RPMI7951 (cell line): ENCODE data around the gene BRF1. TPM values are rescaled to one million over a fixed set of nuclear protein-coding genes. Genes with fewer than 3 reads are reported as not detected.
A peak's percentile ranks its signal among the peaks of the same experiment; 100 is the strongest.

Experiments
- DNase-seq: peaks from one replicate; pipeline ENCODE4 v3.0.0-alpha.2; 2012; ENCODE audit warnings: low read depth
- total RNA-seq: library from RNA; depleted of rRNA; stranded (reverse); fragments of >200 nt; shearing (Covaris generic); gene quantifications from 2 replicates; pipeline ENCODE4 v1.2.3, GENCODE V29; 2014

BRF1 gene
- total RNA-seq, 1 experiment from 2014 or later: 13.9 TPM

DNA sequence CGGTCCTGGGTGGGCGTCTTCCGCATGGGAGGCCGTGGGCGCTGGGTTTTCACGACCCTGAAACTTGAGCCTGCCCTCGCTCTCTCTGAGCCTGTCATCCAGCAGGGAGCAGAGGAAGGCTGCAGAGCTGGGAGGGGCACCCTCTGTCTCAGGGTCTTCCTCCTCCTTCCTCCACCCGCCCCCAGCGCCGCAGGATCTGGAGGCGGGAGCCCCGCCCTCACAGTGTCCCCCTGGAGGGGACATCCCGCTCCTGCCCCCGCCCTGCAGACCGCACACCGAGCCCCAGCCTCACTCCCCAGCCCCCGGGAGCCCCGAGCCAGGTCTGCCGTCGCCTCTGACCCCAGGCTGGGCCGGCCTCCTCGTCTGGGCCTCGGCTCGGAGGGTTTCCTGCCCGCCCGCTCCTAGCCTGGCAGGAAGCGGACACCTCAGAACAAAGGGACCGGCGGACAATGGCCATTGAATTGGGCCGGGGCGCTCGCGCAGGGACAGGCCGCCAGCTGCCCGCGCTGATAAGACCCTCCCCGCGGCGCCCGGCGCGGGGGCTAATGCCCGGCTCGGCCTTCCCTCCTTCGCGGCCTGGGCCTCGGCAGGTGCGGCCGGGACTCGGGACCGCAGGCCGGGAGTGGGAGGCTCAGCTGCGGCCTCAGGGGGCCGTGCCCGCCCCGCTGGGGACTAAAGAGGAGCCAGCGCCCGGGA lies 104.4 kb downstream of the BRF1 start:
- DNase-seq: no peak

DNA sequence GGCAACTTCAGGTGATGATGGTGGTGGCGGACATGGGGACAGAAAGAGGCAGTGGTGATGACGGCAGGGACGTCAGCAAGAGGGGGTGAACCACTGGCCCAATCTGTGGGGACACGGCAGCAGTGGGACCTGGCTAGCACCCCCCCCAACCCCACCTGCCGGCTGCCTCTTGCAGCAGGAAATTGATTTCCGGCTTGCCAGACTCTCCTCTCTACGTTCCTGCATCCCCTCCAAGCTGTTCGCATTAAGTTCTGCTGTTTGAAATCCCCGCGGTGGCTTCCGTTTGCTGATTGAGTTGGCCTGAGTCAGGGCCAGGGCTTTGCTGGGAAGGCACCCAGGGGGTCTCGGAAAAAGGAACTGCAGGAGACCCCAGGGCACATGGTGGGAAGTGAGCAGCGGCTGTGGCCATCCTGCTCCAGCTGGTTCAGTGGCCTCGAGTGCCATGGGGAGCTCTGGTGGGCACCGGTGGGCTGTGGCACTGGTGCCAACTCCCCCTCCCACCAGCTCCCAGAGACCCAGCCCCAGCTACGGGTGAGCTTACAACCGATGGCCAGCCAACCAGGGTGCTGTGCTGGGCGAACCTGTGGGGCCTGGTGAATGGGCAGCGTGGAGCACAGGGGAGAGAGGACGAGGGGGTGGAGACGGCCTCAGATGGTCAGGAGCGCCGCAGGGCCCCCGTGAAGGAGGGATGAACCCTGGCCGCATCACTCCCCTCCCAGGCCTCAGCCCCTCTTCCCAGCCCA lies 105.1 kb downstream of the BRF1 start:
- DNase-seq: no peak

DNA sequence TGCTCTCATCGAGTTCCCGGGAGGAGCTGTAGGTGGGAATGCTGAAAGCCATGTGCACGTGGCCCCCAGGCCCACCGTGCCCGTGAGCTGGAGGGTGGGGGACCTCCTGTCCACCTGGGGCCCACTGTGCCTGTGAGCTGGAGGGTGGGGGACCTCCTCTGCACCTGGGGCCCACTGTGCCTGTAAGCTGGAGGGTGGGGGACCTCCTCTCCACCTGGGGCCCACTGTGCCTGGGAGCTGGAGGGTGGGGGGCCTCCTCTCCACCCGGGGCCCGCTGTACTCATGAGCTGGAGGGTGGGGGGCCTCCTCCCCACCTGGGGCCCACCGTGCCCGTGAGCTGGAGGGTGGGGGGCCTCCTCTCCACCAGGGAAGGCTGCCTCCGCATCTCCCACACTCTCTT lies 105.8 kb downstream of the BRF1 start:
- no peak for DNase-seq

DNA sequence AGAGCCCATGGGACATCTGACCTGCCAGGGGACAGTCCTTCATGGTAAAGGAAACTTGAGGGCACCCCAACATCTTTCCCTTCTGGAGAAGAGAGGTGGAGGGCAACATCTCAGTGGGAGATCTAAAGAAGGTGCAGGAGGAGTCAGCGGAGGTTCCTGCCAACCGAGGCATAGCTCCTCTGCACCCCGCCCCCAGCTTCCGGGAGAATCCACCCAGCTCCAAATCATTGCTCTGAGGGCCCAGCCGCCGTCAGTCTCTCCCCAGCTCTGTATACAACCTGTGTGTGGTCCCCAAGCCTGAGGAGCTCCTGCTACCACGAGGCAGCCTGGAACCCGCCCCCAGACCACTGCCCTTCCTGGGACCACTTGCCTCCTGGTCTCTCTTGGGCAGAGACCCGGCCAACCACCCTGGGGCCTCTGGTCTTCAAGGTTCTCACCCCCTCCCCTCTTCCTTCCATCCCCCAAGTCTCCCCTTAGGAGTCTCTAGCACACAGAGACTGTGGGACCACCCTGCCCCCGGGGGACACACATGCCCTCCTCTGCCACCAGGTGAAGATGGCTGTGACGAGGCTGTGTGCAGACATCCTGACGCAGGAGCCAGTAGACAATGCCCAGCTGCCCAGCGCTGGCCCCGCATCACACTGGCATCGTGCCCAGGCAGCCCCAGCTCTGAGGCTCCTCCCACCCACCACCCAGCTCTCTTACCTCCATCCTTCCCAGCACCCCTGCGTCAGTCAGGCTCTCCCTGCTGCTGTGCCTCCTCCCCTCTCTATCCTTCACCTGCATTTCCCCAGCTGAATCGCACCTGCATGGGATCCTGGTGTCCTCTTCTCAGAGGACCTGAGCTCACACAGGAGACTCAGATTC lies 106.7 kb downstream of the BRF1 start:
- DNase-seq: no peak

DNA sequence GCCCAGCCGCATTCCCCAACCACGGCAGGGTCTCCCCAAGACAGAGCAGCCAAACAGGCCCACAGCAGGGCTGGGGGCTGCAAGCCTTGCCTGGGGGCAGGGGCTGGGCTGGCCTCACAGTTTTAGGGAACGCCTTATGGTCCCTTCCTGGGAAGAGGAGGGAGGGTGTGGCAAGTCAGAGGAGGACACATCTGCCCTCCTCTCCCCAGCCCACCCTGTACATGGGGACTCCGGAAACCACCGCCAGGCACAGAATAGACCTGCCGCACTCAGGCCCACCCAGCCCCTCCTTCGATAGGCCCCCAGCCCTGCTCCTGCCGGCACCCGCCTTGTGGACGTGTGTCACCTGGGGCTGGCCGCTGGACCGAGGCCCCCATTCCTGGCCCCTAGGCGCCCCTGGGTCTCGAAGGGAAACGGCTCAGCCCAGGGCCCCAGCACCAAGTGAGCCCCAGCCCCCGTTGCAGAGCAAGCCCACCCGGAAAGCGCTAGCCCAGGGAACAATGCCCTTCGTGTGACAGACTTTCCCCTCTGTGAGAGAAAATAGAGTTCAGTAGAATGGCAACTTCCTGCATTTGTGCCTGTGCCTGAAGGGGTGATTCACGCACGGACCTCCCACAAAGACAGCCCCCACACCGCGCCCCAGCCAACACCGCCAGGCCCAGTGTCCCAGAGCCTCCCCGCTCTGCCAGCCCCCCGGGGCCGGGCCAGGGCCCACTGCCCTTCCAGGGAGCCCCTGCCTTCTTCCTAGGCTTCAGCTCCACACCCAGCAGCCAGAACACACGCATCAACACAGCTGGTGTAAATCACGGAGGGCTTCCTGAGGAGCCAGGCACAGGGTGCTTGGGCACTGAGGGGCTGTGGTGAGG lies 107.7 kb downstream of the BRF1 start:
- peak; percentile 16 for DNase-seq

DNA sequence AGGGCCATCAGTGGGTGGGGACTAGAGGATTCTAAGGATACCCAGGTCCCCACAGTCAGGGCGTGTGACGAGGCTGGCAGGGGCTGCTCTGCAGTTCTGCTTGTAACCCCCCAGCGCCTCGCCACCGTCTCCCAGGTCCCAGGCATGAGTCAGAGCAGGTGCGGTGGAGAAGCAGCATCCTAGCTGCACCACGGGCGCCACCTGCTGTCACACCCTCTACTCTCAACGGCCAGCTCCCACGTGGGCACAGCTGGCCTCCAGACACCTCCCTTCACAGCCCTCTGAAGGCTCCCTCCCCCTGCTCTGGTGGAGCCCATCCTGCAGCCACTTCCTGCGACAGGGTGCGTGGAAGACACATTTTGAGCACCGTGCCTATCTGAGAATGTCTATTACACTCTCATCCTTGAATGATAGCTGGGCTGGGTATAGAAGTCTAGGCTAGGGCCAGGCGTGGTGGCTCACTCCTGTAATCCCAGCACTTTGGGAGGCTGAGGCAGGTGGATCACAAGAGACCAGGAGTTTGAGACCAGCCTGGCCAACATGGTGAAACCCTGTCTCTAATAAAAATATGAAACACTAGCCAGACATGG lies 112.8 kb downstream of the BRF1 start:
- DNase-seq: no peak

DNA sequence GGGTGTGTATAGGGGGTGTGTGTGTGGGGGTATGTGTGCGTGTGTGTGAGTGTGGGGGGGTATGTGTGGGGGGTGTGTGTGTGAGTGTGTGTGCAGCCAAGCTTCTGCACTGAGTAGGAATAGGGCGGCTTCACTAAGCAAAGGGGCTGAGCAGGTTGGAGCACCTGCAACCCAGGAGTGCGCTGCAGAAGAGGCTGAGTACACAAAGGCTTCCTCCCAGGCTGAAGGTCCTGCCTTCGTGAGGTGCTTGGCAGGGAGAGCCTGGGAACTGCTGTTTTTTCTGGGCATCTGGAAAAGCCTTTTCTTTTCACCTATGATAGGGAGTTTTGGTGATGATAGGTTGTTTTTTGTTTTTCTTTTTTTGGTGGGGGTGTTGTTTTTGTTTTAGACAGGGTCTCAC lies 113.7 kb downstream of the BRF1 start:
- no peak for DNase-seq

DNA sequence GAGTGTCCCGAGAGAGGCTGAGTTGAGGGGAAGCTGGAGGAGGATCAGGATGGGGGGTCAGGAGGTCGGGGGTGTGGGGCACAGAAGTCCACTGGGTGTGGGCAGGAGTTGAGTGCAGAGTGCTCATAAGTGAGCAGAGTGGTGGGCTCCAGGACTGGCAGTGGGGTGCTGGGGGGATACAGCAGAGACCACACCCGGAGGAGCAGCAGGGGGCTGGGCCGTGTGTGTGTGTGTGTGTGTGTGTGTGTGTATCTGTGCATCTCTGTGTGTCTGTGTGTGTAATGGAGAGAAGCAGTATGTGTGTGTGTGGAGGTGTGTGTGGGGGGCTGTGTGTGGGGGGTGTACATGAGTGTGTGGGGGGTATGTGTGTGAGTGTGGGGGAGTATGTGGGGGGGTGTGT lies 114.8 kb downstream of the BRF1 start:
- DNase-seq: no peak

DNA sequence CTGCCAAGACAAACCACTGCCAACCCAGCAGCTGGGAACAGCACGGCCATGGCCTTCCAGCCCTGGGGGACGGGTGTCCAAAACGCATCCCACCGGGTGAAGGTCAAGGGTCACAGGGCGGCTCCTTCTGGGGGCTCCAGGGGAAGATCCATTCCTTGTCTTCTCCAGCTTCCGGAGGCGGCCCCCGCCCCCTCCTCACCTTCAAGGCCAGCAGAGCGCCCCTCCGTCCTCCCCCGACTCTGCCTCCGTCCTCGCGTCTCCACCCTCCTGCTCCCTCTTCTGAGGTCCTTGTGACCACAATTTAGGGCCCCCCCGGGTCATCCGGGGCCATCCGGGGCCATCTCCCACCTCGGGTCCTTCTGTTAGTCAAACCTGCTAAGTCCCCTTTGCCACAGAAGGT lies 115.8 kb downstream of the BRF1 start:
- DNase-seq: no peak

DNA sequence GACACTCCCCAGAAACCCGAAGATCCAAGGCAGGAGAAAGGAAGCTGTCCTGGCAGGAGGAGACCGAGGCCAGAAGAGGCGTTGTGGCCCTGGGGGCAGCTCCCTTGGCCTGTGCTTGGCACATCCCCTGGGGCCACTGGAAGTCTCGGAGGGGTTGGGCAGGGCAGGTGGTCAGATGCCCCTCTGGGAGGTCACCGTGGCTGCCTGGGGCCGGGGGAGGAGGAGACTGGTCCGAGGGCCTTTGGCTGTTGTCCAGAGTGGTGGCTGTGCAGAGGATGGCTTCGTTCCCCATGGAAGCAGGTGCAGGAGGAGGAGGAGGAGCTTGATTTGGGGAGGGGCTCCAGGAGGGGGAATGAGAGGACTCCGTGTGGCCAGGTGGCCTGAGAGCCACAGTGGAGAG lies 116.3 kb downstream of the BRF1 start:
- DNase-seq: no peak

DNA sequence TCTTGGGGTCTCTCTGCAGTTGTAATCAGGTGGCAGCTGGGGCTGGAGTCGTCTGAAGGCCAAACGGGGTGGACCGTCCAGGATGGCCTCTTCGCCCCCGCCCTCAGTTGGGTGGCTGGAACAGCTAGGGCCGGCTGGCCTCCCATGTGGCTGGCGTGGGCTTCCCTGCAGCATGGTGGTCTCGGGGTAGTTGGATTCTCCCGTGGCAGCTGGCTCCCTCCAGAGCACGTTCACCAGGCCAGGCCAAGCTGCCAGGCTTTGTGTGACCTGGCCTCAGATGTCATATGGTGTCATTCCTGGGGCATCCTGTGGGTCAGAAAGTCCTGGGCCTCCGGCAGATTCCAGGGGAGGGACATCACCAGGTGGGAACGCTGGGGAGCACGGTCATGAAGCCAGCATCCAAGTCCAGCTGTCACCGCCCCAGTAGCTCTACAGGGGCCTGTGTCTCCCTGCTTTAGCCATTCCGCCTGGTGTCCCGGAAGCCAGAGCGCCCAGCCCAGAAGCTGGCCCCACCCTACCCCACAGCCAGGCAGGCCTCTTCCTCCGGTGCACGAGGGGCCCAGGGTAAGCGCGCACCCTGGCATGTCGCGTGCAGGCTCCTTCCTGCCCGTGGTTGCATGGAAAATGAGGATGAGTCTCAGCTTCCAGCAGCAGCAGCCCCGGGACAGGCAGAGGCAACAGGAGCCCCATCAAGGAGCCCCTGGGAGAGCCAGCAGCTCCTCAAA lies 118.3 kb downstream of the BRF1 start:
- DNase-seq: no peak

DNA sequence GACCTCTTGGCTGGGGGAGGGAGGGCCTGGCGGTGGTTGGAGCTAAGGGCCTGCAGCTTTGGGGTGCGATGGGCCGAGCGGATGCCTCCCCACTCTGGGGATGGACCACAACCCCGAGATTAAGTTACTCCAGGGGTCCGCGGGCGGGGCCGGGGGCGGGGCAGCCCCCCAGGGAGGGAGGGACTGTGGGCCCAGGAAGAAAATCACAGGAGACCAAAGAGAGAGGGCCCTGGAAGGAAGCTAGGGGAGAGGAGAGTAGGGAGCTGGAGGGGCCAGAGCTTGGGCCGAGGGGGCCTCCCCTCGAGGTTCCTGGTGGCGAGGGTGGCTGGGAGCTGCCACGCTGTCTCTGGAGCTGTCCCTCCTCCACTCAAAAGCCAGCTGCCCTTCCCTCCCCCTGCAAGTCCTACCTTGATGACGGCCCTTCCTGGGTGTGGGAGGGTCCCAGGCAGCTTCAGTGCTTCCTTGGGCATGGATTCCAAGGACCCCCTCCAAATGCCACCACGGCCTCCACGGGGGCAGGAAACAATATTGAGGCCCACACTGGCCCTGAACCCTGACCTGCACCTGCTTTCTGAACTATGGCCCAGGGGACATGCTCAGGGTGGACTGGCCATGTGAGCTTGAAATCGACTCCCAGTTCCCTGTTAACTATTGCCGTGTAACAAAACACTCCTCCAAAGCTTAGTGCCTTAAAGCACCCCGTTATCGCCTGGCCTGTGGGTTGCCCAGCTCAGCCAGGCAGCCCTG lies 119.1 kb downstream of the BRF1 start:
- no peak for DNase-seq

DNA sequence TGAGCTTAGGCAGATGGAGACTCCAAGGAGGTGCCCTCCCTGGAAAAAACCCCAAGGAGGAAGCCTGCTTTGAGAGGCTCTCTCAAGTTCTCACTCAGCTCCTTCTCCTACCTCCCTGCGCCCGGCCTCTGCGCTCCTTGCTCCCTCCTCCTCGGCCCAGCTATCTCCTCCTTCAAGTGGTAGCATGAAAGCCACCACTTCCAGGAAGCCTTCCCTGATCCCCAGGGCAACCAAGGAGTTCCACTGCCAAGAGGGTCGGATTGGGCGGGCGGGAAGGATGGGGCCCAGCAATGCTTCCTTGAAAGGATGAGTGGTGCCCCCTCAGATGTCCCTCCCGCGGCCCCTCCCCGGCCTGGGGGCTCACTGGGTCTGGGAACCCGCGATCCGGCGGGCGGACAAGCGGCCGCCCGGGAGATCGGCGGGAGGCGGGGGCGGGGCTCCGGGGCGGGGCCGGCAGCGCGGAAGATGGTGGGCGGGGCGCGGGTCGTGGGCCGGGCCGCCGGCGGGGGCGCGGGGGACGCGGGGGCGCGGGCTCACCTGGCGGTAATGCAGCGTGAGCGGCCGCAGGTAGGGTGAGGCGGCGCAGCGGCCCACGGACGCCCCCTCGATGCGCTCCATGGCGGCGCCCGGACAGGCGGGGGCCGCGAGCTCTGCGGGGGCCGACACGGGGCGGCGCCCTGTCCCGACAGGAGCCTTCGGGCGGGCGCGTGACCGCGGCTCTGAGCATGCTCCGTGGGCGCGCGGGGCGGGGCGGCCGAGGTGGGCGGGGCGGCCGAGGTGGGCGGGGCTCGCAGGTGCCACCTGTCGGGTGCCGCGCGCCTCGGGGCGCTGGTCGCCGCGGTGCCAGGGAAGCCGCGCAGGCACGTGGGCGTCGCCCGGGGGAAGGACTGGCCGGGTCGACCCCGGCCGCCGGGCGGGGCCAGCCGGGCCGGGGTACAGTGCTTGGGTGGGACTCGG lies 119.9 kb downstream of the BRF1 start, which contains the start of gene NUDT14:
Gene NUDT14, minus strand, starts transcription at position 721 of the 957 bp plus-strand sequence. Its CDS starts 103 bp downstream, at position 618.
- DNase-seq: peak; percentile 22

DNA sequence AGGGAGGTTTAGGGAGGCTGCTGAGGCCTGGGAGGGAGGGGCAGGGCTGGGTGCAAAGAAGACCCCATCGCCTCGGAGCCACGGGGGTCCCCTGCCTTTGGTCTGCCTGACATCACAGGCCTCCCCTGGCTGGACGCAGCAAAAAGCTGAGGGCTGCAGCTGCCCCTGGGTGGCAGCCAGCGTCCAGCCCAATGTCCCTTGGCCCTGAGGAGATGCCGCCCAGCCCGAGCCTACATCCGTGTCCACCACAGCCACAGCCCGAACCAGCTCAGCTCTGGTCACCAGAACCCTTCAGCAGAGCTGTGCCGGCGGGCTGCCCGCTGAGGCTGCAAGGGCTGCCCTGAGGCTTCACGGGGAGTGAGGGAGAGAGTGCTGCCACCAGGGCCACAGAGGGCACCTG lies 121.6 kb downstream of the BRF1 start:
- no peak for DNase-seq

DNA sequence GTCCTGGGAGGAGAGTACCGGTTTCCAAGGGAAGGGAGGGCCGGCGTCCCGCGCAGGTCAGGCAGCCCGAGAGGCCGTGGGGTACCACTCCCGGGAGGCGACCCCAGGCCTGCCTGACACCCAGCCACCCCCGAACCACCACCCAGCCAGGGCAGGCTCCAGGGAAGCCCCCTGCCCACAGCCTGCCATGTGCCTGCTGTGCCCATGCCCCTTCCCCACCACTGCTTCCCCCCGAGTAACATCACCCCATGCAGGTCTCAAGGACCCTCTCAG lies 122.0 kb downstream of the BRF1 start:
- DNase-seq: no peak

DNA sequence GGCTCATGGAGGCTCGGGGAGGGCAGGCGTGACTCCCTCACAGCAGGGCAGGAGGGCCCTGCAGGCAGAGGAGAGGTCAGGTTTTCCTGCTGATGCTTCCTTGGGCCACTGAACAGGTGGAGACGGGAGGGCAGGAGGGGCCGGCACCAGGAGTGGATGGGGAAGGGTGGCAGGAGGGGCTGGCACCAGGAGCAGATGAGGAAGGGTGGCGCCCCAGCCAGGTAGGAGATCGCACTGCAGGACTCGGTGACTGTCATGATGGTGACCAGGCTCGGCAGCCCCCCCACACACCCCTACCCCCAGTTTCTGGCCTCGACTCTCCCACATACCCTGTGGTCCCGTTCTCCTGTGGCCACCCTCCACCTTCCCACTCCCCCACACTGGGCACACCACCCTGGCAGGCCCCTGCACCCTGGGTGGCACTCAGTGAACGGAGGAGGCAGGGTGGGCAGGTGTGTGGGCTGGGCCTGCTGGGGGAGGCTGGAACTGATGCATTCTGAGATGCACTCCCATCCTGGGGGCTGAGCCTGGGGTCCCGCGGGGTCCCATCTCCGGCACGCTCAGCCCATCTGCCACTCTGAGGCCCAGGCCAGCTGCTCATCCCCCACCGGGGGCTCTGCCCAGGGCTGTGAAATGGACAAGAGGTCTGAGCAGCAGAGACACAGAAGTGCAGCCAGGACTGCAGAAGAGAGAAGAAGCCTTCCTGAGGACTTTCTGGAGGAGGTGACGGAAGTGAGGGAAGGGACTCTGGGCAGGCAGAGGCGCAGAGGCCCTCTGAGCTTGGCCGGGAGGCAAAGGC lies 122.5 kb downstream of the BRF1 start:
- DNase-seq: no peak

DNA sequence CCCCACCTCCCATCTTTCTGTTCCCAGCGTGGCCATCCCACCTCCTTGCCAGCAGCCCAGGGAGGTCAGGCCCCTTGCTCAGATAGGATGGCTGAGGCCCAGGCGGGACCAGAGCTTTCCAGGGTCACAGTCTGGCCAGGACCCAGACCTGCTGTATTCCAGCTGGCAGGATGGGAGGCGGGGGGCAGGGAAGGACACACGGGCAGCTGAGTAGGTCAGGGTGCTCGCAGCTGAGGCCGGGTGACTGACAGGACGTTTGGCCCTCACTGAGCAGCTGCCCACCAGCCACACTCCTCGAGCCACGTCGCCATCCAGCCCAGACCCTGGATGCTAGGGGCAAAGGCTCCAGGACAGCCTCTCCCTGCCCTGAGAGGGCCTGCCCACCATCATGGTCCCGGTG lies 123.7 kb downstream of the BRF1 start:
- DNase-seq: no peak

DNA sequence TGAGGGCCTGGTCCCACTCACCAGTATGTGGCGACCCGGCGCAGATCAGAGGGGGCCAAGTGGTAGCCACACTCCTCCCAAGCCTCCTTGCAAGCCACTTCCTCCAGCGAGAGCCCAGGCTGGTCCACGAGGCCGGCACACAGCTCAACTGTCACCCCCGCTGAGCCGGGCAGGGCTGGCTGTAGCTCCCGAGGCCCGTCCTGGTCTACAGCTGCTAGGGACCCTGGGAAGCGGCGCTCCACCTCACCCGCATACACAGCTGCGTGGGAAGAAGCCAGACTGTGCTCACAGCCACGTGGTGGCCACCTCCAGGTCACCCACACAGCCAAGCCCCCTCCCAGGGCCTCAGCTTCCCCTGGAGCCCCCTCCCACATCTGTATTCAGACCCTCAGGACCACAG lies 124.3 kb downstream of the BRF1 start:
- no peak for DNase-seq
